ENCODE measurements around the gene QTRT2.

The QTRT2 gene

DNA sequence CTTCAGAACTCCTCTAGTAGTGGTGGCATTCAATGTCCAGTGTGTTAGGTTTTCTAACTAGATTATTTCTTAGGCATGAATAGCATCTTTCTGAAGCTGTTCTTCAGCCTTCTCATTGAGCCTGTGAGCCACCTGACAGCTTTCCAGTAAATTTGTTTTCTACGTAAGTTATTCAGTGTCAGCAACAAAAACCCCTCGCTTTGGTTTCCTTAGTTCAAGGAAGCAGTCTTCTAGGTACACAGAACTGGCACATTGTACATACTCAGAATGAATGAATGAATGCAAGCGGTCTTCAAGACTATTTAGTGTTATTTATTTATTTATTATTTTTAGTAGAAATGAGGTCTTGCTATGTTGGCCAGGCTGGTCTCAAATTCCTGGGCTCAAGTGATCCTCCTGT is 77.4 kb downstream of the QTRT2 start:
- in situ Hi-C loops (cut with HindIII; ENCODE audit: low sequenced_read_pairs): no loop called here
- DNase-seq (ENCODE audit: low read depth, low spot score): no peak
- no peak overlapping the region for H3K4me3 ChIP-seq (ENCODE audit: low read depth, low read length)
- TF ChIP-seq, protein P1, sequence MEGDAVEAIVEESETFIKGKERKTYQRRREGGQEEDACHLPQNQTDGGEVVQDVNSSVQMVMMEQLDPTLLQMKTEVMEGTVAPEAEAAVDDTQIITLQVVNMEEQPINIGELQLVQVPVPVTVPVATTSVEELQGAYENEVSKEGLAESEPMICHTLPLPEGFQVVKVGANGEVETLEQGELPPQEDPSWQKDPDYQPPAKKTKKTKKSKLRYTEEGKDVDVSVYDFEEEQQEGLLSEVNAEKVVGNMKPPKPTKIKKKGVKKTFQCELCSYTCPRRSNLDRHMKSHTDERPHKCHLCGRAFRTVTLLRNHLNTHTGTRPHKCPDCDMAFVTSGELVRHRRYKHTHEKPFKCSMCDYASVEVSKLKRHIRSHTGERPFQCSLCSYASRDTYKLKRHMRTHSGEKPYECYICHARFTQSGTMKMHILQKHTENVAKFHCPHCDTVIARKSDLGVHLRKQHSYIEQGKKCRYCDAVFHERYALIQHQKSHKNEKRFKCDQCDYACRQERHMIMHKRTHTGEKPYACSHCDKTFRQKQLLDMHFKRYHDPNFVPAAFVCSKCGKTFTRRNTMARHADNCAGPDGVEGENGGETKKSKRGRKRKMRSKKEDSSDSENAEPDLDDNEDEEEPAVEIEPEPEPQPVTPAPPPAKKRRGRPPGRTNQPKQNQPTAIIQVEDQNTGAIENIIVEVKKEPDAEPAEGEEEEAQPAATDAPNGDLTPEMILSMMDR (IDR thresholded peaks at IDR 0.05; ENCODE audit: low read depth, low read length): no peak

Data from astrocyte of the spinal cord (primary cell).